ENCODE results near the gene TGFB3. TPM values are rescaled to one million over a fixed set of nuclear protein-coding genes. Genes with fewer than 3 reads are reported as not detected.

The TGFB3 gene
- total and polyA plus RNA-seq, 12 donors, result 12.7 to 102 (median 45.0) TPM

GRCh38 chr14:75984674-75985073 is 2.9 kb upstream of the TGFB3 start:
- Histone ChIP-seq H3K4me1 (replicated peaks in 1 of 2) (peaks cover 18 to 33% of the 10 kb centered on the region in 2 donors), H3K9me3 (replicated peaks in 1 of 3) (no peaks in the 10 kb centered on the region), H3K36me3 (replicated peaks in 1 of 2) (no peaks in the 10 kb centered on the region), H3K4me3 (no peak overlapping the region), H3K27ac (peak overlapping the region in 1 of 5 donors; percentile 91), H3K27me3 (no peaks in the 10 kb centered on the region)
- intact Hi-C loops (cut with DNase I), result loop anchor here (5.0 kb wide), 2 partner anchors 77 to 277 kb away; no protein-coding TSS in a partner anchor
- no peak for DNase-seq
- TF ChIP-seq POLR2A (IDR thresholded peaks at IDR 0.05), result no peak
- no peak for TF ChIP-seq CTCF (IDR thresholded peaks at IDR 0.05)
- 79 to 93% (median 85%) methylated on average over 2 of the region's 2 CpGs for WGBS, 4 donors

GRCh38 chr14:75983019-75983358 is 1.2 kb upstream of the TGFB3 start:
- H3K27me3 ChIP-seq, result no peaks in the 10 kb centered on the region
- no peak for TF ChIP-seq CTCF (IDR thresholded peaks at IDR 0.05)
- no peak for TF ChIP-seq POLR2A (IDR thresholded peaks at IDR 0.05)
- H3K4me3 ChIP-seq, result peak overlapping the region in 2 of 4 donors; percentile 68 to 83
- no peaks in the 10 kb centered on the region for H3K9me3 ChIP-seq (replicated peaks in 1 of 3)
- H3K27ac ChIP-seq, result peak overlapping the region in 4 of 5 donors; percentile 92 to 97 (median 95)
- H3K4me1 ChIP-seq (replicated peaks in 1 of 2), result peaks cover 18 to 38% of the 10 kb centered on the region in 2 donors
- intact Hi-C loops (cut with DNase I), result loop anchor here (5.0 kb wide), 2 partner anchors 76 to 276 kb away; no protein-coding TSS in a partner anchor
- no peaks in the 10 kb centered on the region for H3K36me3 ChIP-seq (replicated peaks in 1 of 2)
- no peak for DNase-seq
- WGBS, 4 donors, result 34 to 45% (median 35%) methylated on average over 7 of the region's 7 CpGs

GRCh38 chr14:75982266-75983018 is 647 bp upstream of the TGFB3 start:
- TF ChIP-seq CTCF (IDR thresholded peaks at IDR 0.05) (peak in 5 of 6 experiments; percentile 43 to 66 (median 57)), POLR2A (IDR thresholded peaks at IDR 0.05) (no peak)
- H3K4me3 ChIP-seq, result peak overlapping the region in 3 of 4 donors; percentile 68 to 83 (median 72)
- no peaks in the 10 kb centered on the region for H3K36me3 ChIP-seq (replicated peaks in 1 of 2)
- intact Hi-C loops (cut with DNase I), result loop anchor here (5.0 kb wide), 2 partner anchors 75 to 275 kb away; no protein-coding TSS in a partner anchor
- peak; percentile 82 to 92 (median 86) for DNase-seq
- H3K4me1 ChIP-seq (replicated peaks in 1 of 2), result peaks cover 18 to 42% of the 10 kb centered on the region in 2 donors
- no peaks in the 10 kb centered on the region for H3K9me3 ChIP-seq (replicated peaks in 1 of 3)
- H3K27ac ChIP-seq, result peak overlapping the region; percentile 92 to 97 (median 94)
- H3K27me3 ChIP-seq, result no peaks in the 10 kb centered on the region
- WGBS, 4 donors, result 0 to 1% (median 1%) methylated on average over 14 to 77 of the region's 77 CpGs

GRCh38 chr14:75980856-75981255 is 939 bp downstream of the TGFB3 start:
- H3K36me3 ChIP-seq (replicated peaks in 1 of 2), result no peaks in the 10 kb centered on the region
- H3K4me1 ChIP-seq (replicated peaks in 1 of 2), result peaks cover 10 to 32% of the 10 kb centered on the region in 2 donors
- peak overlapping the region in 4 of 5 donors; percentile 59 to 97 (median 95) for H3K27ac ChIP-seq
- TF ChIP-seq CTCF (IDR thresholded peaks at IDR 0.05), result no peak
- no peak for TF ChIP-seq POLR2A (IDR thresholded peaks at IDR 0.05)
- no peaks in the 10 kb centered on the region for H3K9me3 ChIP-seq (replicated peaks in 1 of 3)
- WGBS, 4 donors, result 70 to 88% (median 77%) methylated on average over 8 of the region's 8 CpGs
- intact Hi-C loops (cut with DNase I), result loop anchor here (5.0 kb wide), 2 partner anchors 74 to 274 kb away; no protein-coding TSS in a partner anchor
- H3K4me3 ChIP-seq, result peak overlapping the region in 1 of 4 donors; percentile 68
- no peaks in the 10 kb centered on the region for H3K27me3 ChIP-seq
- peak in 1 of 7 donors; percentile 20 for DNase-seq

Data from adrenal gland (tissue), 12 donors.